GM12864 (cell line): ENCODE measurements around the gene ZC3H7B.

Source experiments
- DNase-seq: peaks from one replicate; pipeline ENCODE4 v3.0.0-alpha.2; 2011; ENCODE audit warnings: low read depth
- H3K4me3 ChIP-seq: 2 replicates; pipeline ENCODE4 v1.5.1; 2011; ENCODE audit warnings: mild to moderate bottlenecking, low read depth, low read length, control low read depth
- TF ChIP-seq, protein P1 (sequence below): IDR thresholded peaks from 2 replicates; pipeline ENCODE4 v1.5.1; 2011; ENCODE audit warnings: low read depth, mild to moderate bottlenecking, moderate library complexity, low read length, control low read depth, inconsistent platforms; ENCODE audit errors: missing control alignments

Gene ZC3H7B

GRCh38 chr22:41261541-41262249 lies 39.6 kb upstream of the ZC3H7B start:
- H3K4me3 ChIP-seq: no peak overlapping the region
- DNase-seq: no peak
- TF ChIP-seq, protein P1, sequence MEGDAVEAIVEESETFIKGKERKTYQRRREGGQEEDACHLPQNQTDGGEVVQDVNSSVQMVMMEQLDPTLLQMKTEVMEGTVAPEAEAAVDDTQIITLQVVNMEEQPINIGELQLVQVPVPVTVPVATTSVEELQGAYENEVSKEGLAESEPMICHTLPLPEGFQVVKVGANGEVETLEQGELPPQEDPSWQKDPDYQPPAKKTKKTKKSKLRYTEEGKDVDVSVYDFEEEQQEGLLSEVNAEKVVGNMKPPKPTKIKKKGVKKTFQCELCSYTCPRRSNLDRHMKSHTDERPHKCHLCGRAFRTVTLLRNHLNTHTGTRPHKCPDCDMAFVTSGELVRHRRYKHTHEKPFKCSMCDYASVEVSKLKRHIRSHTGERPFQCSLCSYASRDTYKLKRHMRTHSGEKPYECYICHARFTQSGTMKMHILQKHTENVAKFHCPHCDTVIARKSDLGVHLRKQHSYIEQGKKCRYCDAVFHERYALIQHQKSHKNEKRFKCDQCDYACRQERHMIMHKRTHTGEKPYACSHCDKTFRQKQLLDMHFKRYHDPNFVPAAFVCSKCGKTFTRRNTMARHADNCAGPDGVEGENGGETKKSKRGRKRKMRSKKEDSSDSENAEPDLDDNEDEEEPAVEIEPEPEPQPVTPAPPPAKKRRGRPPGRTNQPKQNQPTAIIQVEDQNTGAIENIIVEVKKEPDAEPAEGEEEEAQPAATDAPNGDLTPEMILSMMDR: no peak

DNA sequence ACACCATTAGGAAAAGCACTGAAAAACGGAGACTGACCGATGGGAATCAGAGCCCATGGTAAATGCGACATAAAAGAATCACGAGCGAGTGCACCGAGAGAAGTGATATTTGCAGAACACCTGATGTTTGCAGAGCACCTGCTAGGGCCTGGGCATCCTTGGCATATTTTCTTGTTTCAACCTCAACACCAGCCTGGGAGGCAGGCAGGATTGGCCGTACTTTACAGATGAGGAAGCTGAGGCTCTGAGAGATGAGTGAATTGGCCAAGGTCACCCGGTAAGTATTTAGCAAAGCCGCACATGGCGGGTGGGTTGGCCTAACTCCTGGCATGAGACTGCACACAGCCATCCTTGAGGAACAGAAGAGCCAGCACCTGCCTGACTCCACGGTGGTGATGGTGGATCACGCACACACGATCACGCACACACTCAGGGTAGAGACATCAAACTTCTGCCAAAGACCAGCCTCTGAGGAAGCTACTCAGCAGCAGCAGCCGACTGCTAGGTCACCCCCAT lies 39.0 kb upstream of the ZC3H7B start:
- TF ChIP-seq, protein P1: no peak
- DNase-seq: no peak
- no peak overlapping the region for H3K4me3 ChIP-seq

DNA sequence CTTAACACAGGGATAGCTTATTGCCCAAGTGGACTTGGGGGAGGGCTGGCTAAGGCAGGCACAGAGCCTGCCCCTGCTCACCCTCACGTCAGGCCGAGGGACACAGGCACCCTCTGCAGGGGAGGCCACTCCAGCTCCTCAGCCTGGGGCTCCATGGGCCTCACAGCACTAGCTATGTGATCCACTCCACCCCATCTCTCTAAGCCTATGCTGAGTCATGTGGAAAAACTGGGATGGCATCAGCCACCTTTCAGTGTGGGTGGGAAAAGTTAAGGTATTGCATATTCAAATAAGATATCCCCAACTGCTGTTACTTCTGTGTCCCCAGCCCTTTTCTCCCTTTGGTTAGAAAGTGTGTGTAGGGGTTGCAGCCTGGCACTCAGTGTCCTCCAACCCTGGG lies 37.6 kb upstream of the ZC3H7B start:
- TF ChIP-seq, protein P1: no peak
- no peak overlapping the region for H3K4me3 ChIP-seq
- DNase-seq: no peak

- TF ChIP-seq, protein P1: no peak
- no peak for DNase-seq
- H3K4me3 ChIP-seq: no peak overlapping the region
Measured at GRCh38 chr22:41264408-41264941, 36.9 kb upstream of the ZC3H7B start.

DNA sequence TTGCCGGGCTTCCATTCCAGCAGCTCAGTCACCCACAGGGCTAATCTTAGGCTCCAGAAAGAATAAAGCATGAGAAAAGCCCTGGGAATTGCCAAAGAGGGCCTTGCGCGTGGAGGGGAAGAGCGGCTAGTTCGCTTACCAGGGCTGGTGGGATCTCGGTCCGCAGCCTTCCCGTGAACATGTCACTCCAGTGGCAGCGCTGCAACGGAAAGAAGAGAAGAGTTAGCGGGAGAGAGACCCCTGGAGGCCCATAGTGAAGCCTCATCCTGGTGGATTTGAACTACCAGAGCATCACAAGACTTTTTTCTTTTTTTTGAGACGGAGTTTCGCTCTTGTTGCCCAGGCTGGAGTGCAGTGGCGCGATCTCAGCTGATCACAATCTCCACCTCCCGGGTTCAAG lies 33.4 kb upstream of the ZC3H7B start:
- TF ChIP-seq, protein P1: no peak
- H3K4me3 ChIP-seq: no peak overlapping the region
- no peak for DNase-seq

- H3K4me3 ChIP-seq: no peak overlapping the region
- TF ChIP-seq, protein P1: no peak
- DNase-seq: no peak
Measured at GRCh38 chr22:41271787-41272186, 29.5 kb upstream of the ZC3H7B start.

DNA sequence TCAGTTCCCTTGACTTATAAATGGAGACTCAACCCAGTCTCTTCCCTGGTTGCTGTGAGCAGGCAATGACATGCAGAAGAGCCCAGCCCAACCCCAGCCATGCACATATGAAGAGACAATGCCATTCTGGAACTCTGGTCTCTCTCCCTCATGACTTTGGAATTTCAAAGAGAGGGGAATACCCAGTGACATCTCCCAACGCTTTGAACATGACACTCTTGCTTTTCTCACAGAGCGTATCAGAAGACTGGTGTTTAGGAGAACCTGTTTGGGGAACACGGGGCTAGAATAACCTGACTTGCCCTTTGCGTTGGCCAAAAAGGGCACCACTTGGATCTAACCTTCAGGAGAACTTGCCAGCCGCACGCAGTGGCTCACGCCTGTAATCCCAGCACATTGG lies 28.2 kb upstream of the ZC3H7B start:
- no peak overlapping the region for H3K4me3 ChIP-seq
- no peak for DNase-seq
- TF ChIP-seq, protein P1: no peak
